Esophagus muscularis mucosa (tissue), 3 donors: Measurements from ENCODE around the gene ZMYND15.

ENCODE experiments used
- CTCF ChIP-seq, 3 experiments: fragments of 200-600 bp in 2 of 3; fragments of 450-650 bp in 1 of 3; sonication (generic) in 2 of 3; IDR thresholded peaks; one replicate each; pipeline ENCODE4 v1.5.1; 2017 to 2019; ENCODE audit warnings: antibody characterized with exemption in 3 of 3, mild to moderate bottlenecking in 2 of 3, moderate library complexity in 1 of 3
- POLR2A ChIP-seq: fragments of 450-650 bp; IDR thresholded peaks from one replicate; pipeline ENCODE4 v1.6.1; 2017; ENCODE audit warnings: antibody characterized with exemption, moderate library complexity, mild to moderate bottlenecking, low read depth

- TF ChIP-seq CTCF (IDR thresholded peaks at IDR 0.05): no peak
- TF ChIP-seq POLR2A: no peak
Observed at GRCh38 chr17:4740584-4740983, 951 bp downstream of the ZMYND15 start.
